OCI-LY1 (cell line): ENCODE results near the gene PTS.
A peak's percentile ranks its signal among the peaks of the same experiment; 100 is the strongest.

ENCODE experiments used
- H2AFZ ChIP-seq: fragments of 200-600 bp; sonication (generic), shearing (Covaris generic); 2 replicates; pipeline ENCODE4 v1.6.0; 2014; ENCODE audit warnings: antibody characterized with exemption, mild to moderate bottlenecking, low read length
- H3F3A ChIP-seq: fragments of 200-600 bp; sonication (generic), shearing (Covaris generic); 2 replicates; pipeline ENCODE4 v1.6.0; 2014; ENCODE audit warnings: mild to moderate bottlenecking, antibody characterized with exemption, low read length, moderate library complexity; ENCODE audit not compliant: insufficient read depth
- H3K27ac ChIP-seq: fragments of 200-600 bp; sonication (generic); 2 replicates; pipeline ENCODE4 v1.5.1; 2014; ENCODE audit warnings: low read length, mixed run types, mild to moderate bottlenecking, low read depth; ENCODE audit not compliant: poor library complexity, severe bottlenecking
- H3K27me3 ChIP-seq: fragments of 200-600 bp; sonication (generic); 2 replicates; pipeline ENCODE4 v1.6.0; 2014; ENCODE audit warnings: antibody characterized with exemption, mild to moderate bottlenecking, low read length, moderate library complexity; ENCODE audit not compliant: insufficient read depth
- H3K36me3 ChIP-seq: fragments of 200-600 bp; sonication (generic); 2 replicates; pipeline ENCODE4 v1.6.1; 2014; ENCODE audit warnings: mild to moderate bottlenecking, antibody characterized with exemption, low read length, moderate library complexity, mixed read lengths; ENCODE audit not compliant: insufficient read depth
- H3K4me1 ChIP-seq: fragments of 200-600 bp; sonication (generic); 2 replicates; pipeline ENCODE4 v1.5.1; 2014; ENCODE audit warnings: mild to moderate bottlenecking, low read length, moderate library complexity; ENCODE audit not compliant: insufficient read depth, severe bottlenecking
- H3K4me2 ChIP-seq: fragments of 200-600 bp; sonication (generic), shearing (Covaris generic); 2 replicates; pipeline ENCODE4 v1.6.1; 2014; ENCODE audit warnings: low read length
- H3K4me3 ChIP-seq: fragments of 200-600 bp; sonication (generic); 2 replicates; pipeline ENCODE4 v1.5.1; 2014; ENCODE audit warnings: low read length, low read depth, mild to moderate bottlenecking, mixed read lengths; ENCODE audit not compliant: poor library complexity, severe bottlenecking
- H3K79me2 ChIP-seq: fragments of 200-600 bp; shearing (Covaris generic); 2 replicates; pipeline ENCODE4 v1.6.1; 2016; ENCODE audit warnings: mixed run types, low read length, mixed read lengths; ENCODE audit not compliant: insufficient read depth
- H3K9ac ChIP-seq: fragments of 200-600 bp; sonication (generic), shearing (Covaris generic); 2 replicates; pipeline ENCODE4 v1.6.1; 2014; ENCODE audit warnings: mild to moderate bottlenecking, low read length, mixed read lengths
- H3K9me2 ChIP-seq: fragments of 200-600 bp; sonication (generic), shearing (Covaris generic); 2 replicates; pipeline ENCODE4 v1.6.1; 2014; ENCODE audit warnings: low read depth, mild to moderate bottlenecking, low read length, mixed read lengths
- H3K9me3 ChIP-seq: fragments of 200-600 bp; shearing (Covaris generic); 2 replicates; pipeline ENCODE4 v1.6.1; 2014; ENCODE audit warnings: low read length, mixed read lengths
- H4K20me1 ChIP-seq: fragments of 200-600 bp; sonication (generic), shearing (Covaris generic); 2 replicates; pipeline ENCODE4 v1.6.0; 2016; ENCODE audit warnings: mild to moderate bottlenecking, low read length; ENCODE audit not compliant: insufficient read depth
- EZH2 ChIP-seq: fragments of 200-600 bp; sonication (generic), shearing (Covaris generic); IDR thresholded peaks from 2 replicates; pipeline ENCODE4 v1.8.0; 2017; ENCODE audit warnings: borderline replicate concordance, mixed run types, mild to moderate bottlenecking, antibody characterized with exemption, low read length, moderate library complexity, mixed read lengths
- TF ChIP-seq, protein P1 (sequence below): fragments of 200-600 bp; sonication (generic), shearing (Covaris generic); IDR thresholded peaks from 2 replicates; pipeline ENCODE4 v1.5.1; 2017; ENCODE audit warnings: mild to moderate bottlenecking, antibody characterized with exemption, low read length, moderate library complexity, mixed read lengths

PTS gene

GRCh38 chr11:112277941-112278340 is 51.7 kb downstream of the PTS start:
- no peaks in the 10 kb centered on the region for H3K36me3 ChIP-seq
- H3K4me1 ChIP-seq: peaks cover 5% of the 10 kb centered on the region
- H3K27ac ChIP-seq: no peak overlapping the region
- H3K27me3 ChIP-seq: no peaks in the 10 kb centered on the region
- no peak for TF ChIP-seq EZH2
- TF ChIP-seq, protein P1, sequence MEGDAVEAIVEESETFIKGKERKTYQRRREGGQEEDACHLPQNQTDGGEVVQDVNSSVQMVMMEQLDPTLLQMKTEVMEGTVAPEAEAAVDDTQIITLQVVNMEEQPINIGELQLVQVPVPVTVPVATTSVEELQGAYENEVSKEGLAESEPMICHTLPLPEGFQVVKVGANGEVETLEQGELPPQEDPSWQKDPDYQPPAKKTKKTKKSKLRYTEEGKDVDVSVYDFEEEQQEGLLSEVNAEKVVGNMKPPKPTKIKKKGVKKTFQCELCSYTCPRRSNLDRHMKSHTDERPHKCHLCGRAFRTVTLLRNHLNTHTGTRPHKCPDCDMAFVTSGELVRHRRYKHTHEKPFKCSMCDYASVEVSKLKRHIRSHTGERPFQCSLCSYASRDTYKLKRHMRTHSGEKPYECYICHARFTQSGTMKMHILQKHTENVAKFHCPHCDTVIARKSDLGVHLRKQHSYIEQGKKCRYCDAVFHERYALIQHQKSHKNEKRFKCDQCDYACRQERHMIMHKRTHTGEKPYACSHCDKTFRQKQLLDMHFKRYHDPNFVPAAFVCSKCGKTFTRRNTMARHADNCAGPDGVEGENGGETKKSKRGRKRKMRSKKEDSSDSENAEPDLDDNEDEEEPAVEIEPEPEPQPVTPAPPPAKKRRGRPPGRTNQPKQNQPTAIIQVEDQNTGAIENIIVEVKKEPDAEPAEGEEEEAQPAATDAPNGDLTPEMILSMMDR: no peak
- no peaks in the 10 kb centered on the region for H3K9me2 ChIP-seq
- no peak overlapping the region for H3K9ac ChIP-seq
- no peaks in the 10 kb centered on the region for H3K9me3 ChIP-seq
- H3K4me2 ChIP-seq: no peak overlapping the region
- no peak overlapping the region for H3K4me3 ChIP-seq
- H3F3A ChIP-seq: no peaks in the 10 kb centered on the region
- H3K79me2 ChIP-seq: no peaks in the 10 kb centered on the region
- H2AFZ ChIP-seq: no peak overlapping the region
- no peaks in the 10 kb centered on the region for H4K20me1 ChIP-seq

- Histone ChIP-seq H3K4me3 (no peak overlapping the region), H3K9ac (no peak overlapping the region), H3F3A (no peaks in the 10 kb centered on the region), H3K36me3 (no peaks in the 10 kb centered on the region), H3K27ac (no peak overlapping the region), H3K4me2 (no peak overlapping the region), H2AFZ (no peak overlapping the region), H4K20me1 (no peaks in the 10 kb centered on the region), H3K27me3 (no peaks in the 10 kb centered on the region), H3K79me2 (no peaks in the 10 kb centered on the region), H3K9me3 (no peaks in the 10 kb centered on the region), H3K4me1 (peaks cover 5% of the 10 kb centered on the region), H3K9me2 (no peaks in the 10 kb centered on the region)
- TF ChIP-seq, protein P1: no peak
- no peak for TF ChIP-seq EZH2
These were observed 52.6 kb downstream of the PTS start for GRCh38 chr11:112278803-112279202.

DNA sequence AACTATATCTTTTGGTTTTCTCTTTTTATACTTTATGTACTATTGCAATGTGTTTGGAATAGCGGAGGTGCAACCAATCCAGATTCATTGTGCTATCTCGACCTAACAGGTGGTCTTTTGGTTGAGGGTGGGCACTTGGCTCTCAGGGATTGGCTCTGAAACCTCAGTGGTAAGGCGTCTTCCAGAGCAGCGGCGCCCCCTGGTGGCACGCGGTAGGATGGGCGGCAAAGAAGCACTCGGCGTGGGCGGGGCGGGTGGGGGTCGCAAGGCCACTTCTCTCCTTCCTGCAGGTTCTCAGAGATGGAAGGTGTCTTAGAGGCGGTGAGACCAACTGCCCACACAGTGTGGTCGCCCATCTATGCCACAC is 53.7 kb downstream of the PTS start:
- Histone ChIP-seq H3K9me2 (no peaks in the 10 kb centered on the region), H3K4me2 (peak overlapping the region; percentile 74), H3K9ac (peak overlapping the region; percentile 41; the same call in 1 of the 2 replicates), H3K9me3 (no peaks in the 10 kb centered on the region), H3K79me2 (no peaks in the 10 kb centered on the region), H3K36me3 (no peaks in the 10 kb centered on the region), H4K20me1 (no peaks in the 10 kb centered on the region), H3F3A (no peaks in the 10 kb centered on the region), H3K27me3 (no peaks in the 10 kb centered on the region), H2AFZ (no peak overlapping the region), H3K4me1 (peaks cover 5% of the 10 kb centered on the region), H3K4me3 (peak overlapping the region; percentile 56), H3K27ac (no peak overlapping the region)
- TF ChIP-seq, protein P1: peak; percentile 56
- no peak for TF ChIP-seq EZH2
